Measurements from ENCODE around the gene FAM222A.

DNA sequence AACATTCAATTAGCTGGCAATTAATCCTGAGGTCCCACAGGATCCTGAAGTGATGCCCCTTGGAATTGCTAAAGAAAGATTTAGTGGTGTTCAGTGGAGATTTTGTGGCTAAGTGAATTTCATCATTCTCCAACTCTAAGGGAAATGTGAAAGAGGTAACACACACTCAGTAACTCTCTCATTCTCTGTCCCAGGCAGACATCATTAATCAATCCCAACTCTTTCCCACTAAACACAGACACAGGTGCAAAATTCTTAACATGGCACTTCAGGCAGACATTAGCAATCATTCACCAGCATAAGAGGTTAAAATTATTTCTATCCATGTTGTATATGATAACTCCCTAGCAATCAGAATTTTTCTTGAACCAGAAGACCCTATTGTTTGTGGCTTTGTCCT is 79.4 kb downstream of the FAM222A start:
- TF ChIP-seq TCF4 (CRISPR knock-in tag; IDR thresholded peaks at IDR 0.05; ENCODE audit: borderline replicate concordance) (no peak), OSR1 (CRISPR knock-in tag; IDR thresholded peaks at IDR 0.05) (no peak), ZFP3 (CRISPR knock-in tag; IDR thresholded peaks at IDR 0.05) (no peak), SNAI2 (CRISPR knock-in tag; IDR thresholded peaks at IDR 0.05) (no peak), ARNTL (CRISPR knock-in tag; IDR thresholded peaks at IDR 0.05; ENCODE audit: borderline replicate concordance, low read depth) (no peak), RARB (CRISPR knock-in tag; IDR thresholded peaks at IDR 0.05) (no peak), ESRRG (CRISPR knock-in tag; IDR thresholded peaks at IDR 0.05) (no peak), ZNF565 (CRISPR knock-in tag; conservative IDR thresholded peaks at IDR 0.05; ENCODE audit: low read depth) (no peak), ZFP30 (CRISPR knock-in tag; IDR thresholded peaks at IDR 0.05) (no peak), ZC3H10 (CRISPR knock-in tag; IDR thresholded peaks at IDR 0.05) (no peak)
- TF ChIP-seq, protein P1, sequence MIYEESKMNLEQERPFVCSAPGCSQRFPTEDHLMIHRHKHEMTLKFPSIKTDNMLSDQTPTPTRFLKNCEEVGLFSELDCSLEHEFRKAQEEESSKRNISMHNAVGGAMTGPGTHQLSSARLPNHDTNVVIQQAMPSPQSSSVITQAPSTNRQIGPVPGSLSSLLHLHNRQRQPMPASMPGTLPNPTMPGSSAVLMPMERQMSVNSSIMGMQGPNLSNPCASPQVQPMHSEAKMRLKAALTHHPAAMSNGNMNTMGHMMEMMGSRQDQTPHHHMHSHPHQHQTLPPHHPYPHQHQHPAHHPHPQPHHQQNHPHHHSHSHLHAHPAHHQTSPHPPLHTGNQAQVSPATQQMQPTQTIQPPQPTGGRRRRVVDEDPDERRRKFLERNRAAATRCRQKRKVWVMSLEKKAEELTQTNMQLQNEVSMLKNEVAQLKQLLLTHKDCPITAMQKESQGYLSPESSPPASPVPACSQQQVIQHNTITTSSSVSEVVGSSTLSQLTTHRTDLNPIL (CRISPR knock-in tag; IDR thresholded peaks at IDR 0.05; ENCODE audit: low read depth), result no peak
- TF ChIP-seq, protein P2, sequence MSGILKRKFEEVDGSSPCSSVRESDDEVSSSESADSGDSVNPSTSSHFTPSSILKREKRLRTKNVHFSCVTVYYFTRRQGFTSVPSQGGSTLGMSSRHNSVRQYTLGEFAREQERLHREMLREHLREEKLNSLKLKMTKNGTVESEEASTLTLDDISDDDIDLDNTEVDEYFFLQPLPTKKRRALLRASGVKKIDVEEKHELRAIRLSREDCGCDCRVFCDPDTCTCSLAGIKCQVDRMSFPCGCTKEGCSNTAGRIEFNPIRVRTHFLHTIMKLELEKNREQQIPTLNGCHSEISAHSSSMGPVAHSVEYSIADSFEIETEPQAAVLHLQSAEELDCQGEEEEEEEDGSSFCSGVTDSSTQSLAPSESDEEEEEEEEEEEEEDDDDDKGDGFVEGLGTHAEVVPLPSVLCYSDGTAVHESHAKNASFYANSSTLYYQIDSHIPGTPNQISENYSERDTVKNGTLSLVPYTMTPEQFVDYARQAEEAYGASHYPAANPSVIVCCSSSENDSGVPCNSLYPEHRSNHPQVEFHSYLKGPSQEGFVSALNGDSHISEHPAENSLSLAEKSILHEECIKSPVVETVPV (CRISPR knock-in tag; IDR thresholded peaks at IDR 0.05), result no peak
- TF ChIP-seq, protein P3, sequence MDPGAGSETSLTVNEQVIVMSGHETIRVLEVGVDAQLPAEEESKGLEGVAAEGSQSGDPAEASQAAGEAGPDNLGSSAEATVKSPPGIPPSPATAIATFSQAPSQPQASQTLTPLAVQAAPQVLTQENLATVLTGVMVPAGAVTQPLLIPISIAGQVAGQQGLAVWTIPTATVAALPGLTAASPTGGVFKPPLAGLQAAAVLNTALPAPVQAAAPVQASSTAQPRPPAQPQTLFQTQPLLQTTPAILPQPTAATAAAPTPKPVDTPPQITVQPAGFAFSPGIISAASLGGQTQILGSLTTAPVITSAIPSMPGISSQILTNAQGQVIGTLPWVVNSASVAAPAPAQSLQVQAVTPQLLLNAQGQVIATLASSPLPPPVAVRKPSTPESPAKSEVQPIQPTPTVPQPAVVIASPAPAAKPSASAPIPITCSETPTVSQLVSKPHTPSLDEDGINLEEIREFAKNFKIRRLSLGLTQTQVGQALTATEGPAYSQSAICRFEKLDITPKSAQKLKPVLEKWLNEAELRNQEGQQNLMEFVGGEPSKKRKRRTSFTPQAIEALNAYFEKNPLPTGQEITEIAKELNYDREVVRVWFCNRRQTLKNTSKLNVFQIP (CRISPR knock-in tag; IDR thresholded peaks at IDR 0.05; ENCODE audit: borderline replicate concordance, low read depth), result no peak
- TF ChIP-seq, protein P4, sequence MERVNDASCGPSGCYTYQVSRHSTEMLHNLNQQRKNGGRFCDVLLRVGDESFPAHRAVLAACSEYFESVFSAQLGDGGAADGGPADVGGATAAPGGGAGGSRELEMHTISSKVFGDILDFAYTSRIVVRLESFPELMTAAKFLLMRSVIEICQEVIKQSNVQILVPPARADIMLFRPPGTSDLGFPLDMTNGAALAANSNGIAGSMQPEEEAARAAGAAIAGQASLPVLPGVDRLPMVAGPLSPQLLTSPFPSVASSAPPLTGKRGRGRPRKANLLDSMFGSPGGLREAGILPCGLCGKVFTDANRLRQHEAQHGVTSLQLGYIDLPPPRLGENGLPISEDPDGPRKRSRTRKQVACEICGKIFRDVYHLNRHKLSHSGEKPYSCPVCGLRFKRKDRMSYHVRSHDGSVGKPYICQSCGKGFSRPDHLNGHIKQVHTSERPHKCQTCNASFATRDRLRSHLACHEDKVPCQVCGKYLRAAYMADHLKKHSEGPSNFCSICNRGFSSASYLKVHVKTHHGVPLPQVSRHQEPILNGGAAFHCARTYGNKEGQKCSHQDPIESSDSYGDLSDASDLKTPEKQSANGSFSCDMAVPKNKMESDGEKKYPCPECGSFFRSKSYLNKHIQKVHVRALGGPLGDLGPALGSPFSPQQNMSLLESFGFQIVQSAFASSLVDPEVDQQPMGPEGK (CRISPR knock-in tag; IDR thresholded peaks at IDR 0.05; ENCODE audit: borderline replicate concordance), result no peak

Data from SK-N-SH treated with all-trans-retinoic acid at 6 μM for 48 hours (cell line).